Neural cell (in vitro differentiated cells): ENCODE data around the gene CASP2.

Experiments used
- EP300 ChIP-seq: fragments of 450-650 bp; conservative IDR thresholded peaks from 2 replicates; pipeline ENCODE4 v1.6.1; 2014; ENCODE audit warnings: antibody characterized with exemption, mild to moderate bottlenecking, moderate library complexity; ENCODE audit not compliant: poor library complexity, severe bottlenecking
- EZH2 ChIP-seq: fragments of 200-600, 300-800 bp; shearing (Covaris generic), sonication (generic); IDR thresholded peaks from 2 replicates; pipeline ENCODE4 v1.6.1; 2014; ENCODE audit warnings: antibody characterized with exemption, low read length, borderline replicate concordance, mild to moderate bottlenecking; ENCODE audit not compliant: insufficient read depth, poor library complexity, severe bottlenecking
- MXI1 ChIP-seq: fragments of 450-650 bp; conservative IDR thresholded peaks from 2 replicates; pipeline ENCODE4 v1.6.1; 2014; ENCODE audit warnings: antibody characterized with exemption, mild to moderate bottlenecking; ENCODE audit not compliant: poor library complexity, severe bottlenecking
- POLR2AphosphoS5 ChIP-seq: IDR thresholded peaks from 2 replicates; pipeline ENCODE4 v1.6.1; 2012
- RAD21 ChIP-seq: fragments of 450-650 bp; conservative IDR thresholded peaks from 2 replicates; pipeline ENCODE4 v1.6.1; 2014; ENCODE audit warnings: antibody characterized with exemption, mild to moderate bottlenecking, moderate library complexity
- REST ChIP-seq: IDR thresholded peaks from 2 replicates; pipeline ENCODE4 v1.6.1; 2012; ENCODE audit warnings: borderline replicate concordance
- SMC3 ChIP-seq: fragments of 450-650 bp; conservative IDR thresholded peaks from 2 replicates; pipeline ENCODE4 v1.6.1; 2014; ENCODE audit warnings: antibody characterized with exemption, mild to moderate bottlenecking, moderate library complexity; ENCODE audit not compliant: poor library complexity
- TAF1 ChIP-seq: IDR thresholded peaks from 2 replicates; pipeline ENCODE4 v1.6.1; 2012; ENCODE audit warnings: low read depth
- TF ChIP-seq, protein P1 (sequence below): fragments of 450-650 bp; IDR thresholded peaks from 2 replicates; pipeline ENCODE4 v1.5.1; 2014; ENCODE audit warnings: antibody characterized with exemption, mild to moderate bottlenecking, moderate library complexity; ENCODE audit not compliant: poor library complexity, severe bottlenecking

GRCh38 chr7:143304938-143305337, 16.8 kb downstream of the CASP2 start:
- TF ChIP-seq, protein P1, sequence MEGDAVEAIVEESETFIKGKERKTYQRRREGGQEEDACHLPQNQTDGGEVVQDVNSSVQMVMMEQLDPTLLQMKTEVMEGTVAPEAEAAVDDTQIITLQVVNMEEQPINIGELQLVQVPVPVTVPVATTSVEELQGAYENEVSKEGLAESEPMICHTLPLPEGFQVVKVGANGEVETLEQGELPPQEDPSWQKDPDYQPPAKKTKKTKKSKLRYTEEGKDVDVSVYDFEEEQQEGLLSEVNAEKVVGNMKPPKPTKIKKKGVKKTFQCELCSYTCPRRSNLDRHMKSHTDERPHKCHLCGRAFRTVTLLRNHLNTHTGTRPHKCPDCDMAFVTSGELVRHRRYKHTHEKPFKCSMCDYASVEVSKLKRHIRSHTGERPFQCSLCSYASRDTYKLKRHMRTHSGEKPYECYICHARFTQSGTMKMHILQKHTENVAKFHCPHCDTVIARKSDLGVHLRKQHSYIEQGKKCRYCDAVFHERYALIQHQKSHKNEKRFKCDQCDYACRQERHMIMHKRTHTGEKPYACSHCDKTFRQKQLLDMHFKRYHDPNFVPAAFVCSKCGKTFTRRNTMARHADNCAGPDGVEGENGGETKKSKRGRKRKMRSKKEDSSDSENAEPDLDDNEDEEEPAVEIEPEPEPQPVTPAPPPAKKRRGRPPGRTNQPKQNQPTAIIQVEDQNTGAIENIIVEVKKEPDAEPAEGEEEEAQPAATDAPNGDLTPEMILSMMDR: no peak
- TF ChIP-seq EZH2 (no peak), TAF1 (no peak), RAD21 (no peak), MXI1 (no peak), REST (no peak), EP300 (no peak), POLR2AphosphoS5 (no peak), SMC3 (no peak)
